HEK293T (cell line): ENCODE measurements around the gene MED12.
A peak's percentile ranks its signal among the peaks of the same experiment; 100 is the strongest.

Experiments
- CTCF ChIA-PET: fragments of 350-600 bp; formaldehyde crosslinking; extraction: SDS; loops from one replicate; lab custom pipeline; 2021; ENCODE audit warnings: antibody characterized with exemption, inconsistent platforms; lab: Yijun Ruan, JAX
- POLR2A ChIA-PET: fragments of 350-600 bp; formaldehyde crosslinking; extraction: SDS; loops from one replicate; lab custom pipeline; 2020; ENCODE audit warnings: antibody characterized with exemption, inconsistent platforms; lab: Yijun Ruan, JAX
- DNase-seq: peaks from one replicate; pipeline ENCODE4 v3.0.0; 2012; ENCODE audit warnings: mixed read lengths; ENCODE audit errors: extremely low spot score
- ARNT ChIP-seq: fragments of 450-650 bp; IDR thresholded peaks from 2 replicates; pipeline ENCODE4 v1.6.1; 2017; ENCODE audit warnings: mild to moderate bottlenecking
- BHLHE40 ChIP-seq: fragments of 450-650 bp; IDR thresholded peaks from 2 replicates; pipeline ENCODE4 v1.6.1; 2016; ENCODE audit warnings: mild to moderate bottlenecking, moderate library complexity, borderline replicate concordance
- CTBP1 ChIP-seq: fragments of 450-650 bp; IDR thresholded peaks from 2 replicates; pipeline ENCODE4 v1.6.1; 2016; ENCODE audit warnings: borderline replicate concordance
- ELF4 ChIP-seq: fragments of 450-650 bp; IDR thresholded peaks from 2 replicates; pipeline ENCODE4 v1.6.1; 2017; ENCODE audit warnings: antibody characterized with exemption
- FOXA1 ChIP-seq: fragments of 450-650 bp; IDR thresholded peaks from 2 replicates; pipeline ENCODE4 v1.6.1; 2016; ENCODE audit warnings: mild to moderate bottlenecking
- FOXK2 ChIP-seq: fragments of 450-650 bp; IDR thresholded peaks from 2 replicates; pipeline ENCODE4 v1.6.1; 2016; ENCODE audit warnings: mild to moderate bottlenecking
- FOXM1 ChIP-seq: fragments of 450-650 bp; IDR thresholded peaks from 2 replicates; pipeline ENCODE4 v1.6.1; 2017; ENCODE audit warnings: mild to moderate bottlenecking, borderline replicate concordance
- HDGF ChIP-seq: fragments of 450-650 bp; IDR thresholded peaks from 2 replicates; pipeline ENCODE4 v1.6.1; 2017; ENCODE audit warnings: antibody characterized with exemption, borderline replicate concordance
- L3MBTL2 ChIP-seq: fragments of 450-650 bp; conservative IDR thresholded peaks from 2 replicates; pipeline ENCODE4 v1.6.1; 2016; ENCODE audit warnings: mild to moderate bottlenecking
- LEF1 ChIP-seq: fragments of 450-650 bp; IDR thresholded peaks from 2 replicates; pipeline ENCODE4 v1.6.1; 2017; ENCODE audit warnings: mild to moderate bottlenecking, borderline replicate concordance
- NFRKB ChIP-seq: fragments of 450-650 bp; IDR thresholded peaks from 2 replicates; pipeline ENCODE4 v1.6.1; 2016; ENCODE audit warnings: mild to moderate bottlenecking, moderate library complexity
- SP1 ChIP-seq: fragments of 450-650 bp; IDR thresholded peaks from 2 replicates; pipeline ENCODE4 v1.6.1; 2017
- SUZ12 ChIP-seq: fragments of 450-650 bp; IDR thresholded peaks from 2 replicates; pipeline ENCODE4 v1.6.1; 2016; ENCODE audit warnings: mild to moderate bottlenecking
- TARDBP ChIP-seq: fragments of 450-650 bp; IDR thresholded peaks from 2 replicates; pipeline ENCODE4 v1.6.1; 2016
- ZNF384 ChIP-seq: fragments of 450-650 bp; IDR thresholded peaks from 2 replicates; pipeline ENCODE4 v1.6.1; 2016
- TF ChIP-seq, protein P1 (sequence below): fragments of 450-650 bp; IDR thresholded peaks from 2 replicates; pipeline ENCODE4 v1.6.1; 2016

Gene MED12

DNA sequence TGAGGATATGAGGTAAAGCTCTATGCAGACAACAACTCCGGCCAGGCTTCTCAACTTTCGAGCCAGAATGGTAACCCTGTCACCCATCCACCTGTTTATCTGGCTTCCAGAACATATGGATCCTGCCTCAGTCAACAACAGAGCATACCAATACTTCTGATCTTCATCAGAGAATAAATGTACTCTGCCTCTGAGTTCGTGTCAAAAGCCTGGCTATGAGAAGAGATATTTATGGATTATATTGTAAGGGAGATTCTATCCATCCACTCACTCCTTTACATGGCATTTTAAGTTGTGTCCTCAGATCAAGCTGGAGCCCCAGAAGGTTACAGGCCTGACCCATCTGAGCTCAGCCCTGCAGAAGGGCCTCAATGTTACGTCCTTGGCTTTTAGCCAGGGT lies 32.5 kb upstream of the MED12 start:
- TF ChIP-seq TARDBP (no peak), SP1 (no peak), FOXK2 (no peak), ARNT (no peak), LEF1 (no peak), ELF4 (no peak), L3MBTL2 (no peak), FOXA1 (no peak), NFRKB (no peak), ZNF384 (no peak), SUZ12 (no peak)
- TF ChIP-seq, protein P1, sequence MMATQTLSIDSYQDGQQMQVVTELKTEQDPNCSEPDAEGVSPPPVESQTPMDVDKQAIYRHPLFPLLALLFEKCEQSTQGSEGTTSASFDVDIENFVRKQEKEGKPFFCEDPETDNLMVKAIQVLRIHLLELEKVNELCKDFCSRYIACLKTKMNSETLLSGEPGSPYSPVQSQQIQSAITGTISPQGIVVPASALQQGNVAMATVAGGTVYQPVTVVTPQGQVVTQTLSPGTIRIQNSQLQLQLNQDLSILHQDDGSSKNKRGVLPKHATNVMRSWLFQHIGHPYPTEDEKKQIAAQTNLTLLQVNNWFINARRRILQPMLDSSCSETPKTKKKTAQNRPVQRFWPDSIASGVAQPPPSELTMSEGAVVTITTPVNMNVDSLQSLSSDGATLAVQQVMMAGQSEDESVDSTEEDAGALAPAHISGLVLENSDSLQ, result no peak
- POLR2A ChIA-PET, result interaction anchor here (0.7 to 1.6 kb wide), 4 partner anchors 18 to 96 kb away, joined by 3 to 7 read pairs (median 4); partner anchors contain the start of gene MED12
- CTCF ChIA-PET, result no interaction called here
- no peak for DNase-seq

DNA sequence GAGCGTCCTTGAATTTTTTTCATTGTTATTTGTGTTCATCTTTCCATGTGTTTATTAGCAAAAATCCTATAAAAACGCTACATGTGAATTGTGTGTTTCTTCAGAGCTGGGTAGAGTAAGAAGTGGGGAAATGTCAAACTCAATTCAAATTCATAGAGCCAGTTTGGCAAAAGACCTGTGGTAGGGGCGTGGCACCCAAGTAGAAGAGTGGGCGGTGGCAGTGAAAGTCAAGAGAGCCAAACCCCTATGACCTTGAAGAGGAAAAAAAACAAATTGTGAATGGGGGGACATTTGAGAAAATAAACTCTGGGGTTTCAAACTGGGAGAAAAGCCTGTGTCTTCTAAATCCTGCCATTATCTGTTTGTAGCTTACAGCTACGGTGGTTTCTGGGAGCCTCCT lies 27.1 kb upstream of the MED12 start:
- no peak for DNase-seq
- ChIA-PET CTCF (no interaction called here), POLR2A (no interaction called here)
- TF ChIP-seq L3MBTL2, result no peak

DNA sequence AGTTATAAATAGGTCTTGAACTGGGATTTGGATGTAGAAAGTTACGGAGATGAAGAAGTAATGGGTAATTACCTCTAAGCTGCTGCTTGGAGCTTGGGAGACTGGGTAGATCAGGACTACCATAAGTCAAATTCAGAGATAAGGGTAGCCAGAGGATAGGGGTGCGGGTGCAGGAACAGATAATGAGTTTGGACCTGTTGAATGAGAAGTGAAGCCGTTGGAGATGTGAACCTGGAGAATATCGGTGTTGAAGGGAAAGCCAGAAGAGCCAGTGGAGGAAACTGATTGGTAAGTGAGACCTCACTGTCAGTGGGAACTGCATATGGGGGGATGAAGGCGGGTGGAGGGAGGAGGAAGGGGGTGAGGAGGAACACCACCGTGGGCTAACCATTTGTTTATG lies 23.4 kb upstream of the MED12 start:
- TF ChIP-seq BHLHE40, result no peak
- TF ChIP-seq SP1, result no peak
- no peak for TF ChIP-seq FOXM1
- TF ChIP-seq FOXK2, result no peak
- DNase-seq, result no peak
- ChIA-PET POLR2A (no interaction called here), CTCF (no interaction called here)

DNA sequence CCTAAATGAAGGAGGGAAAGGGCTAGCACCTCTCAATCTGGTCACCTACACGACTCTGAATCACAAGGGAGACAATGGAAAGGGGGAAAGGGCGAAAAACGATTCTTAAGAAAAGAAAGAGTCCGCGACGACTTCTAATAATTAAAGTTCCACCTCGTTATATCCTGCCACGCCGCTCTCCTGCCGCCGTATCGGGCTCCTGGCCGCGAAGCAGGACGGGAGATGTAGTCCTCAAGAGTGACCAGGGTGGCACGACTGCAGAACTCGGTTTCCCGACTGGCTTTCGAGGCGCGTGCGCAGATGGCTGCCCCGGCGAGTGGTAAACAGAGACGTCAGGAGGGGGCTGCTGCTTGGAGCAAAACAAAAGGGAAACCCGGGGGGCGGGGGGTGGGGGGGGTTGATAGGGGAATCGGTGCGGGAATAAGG lies 22.8 kb upstream of the MED12 start, which contains the start of gene FOXO4:
FOXO4 (plus strand) TSS at position 297 of the 426 bp plus-strand sequence. CDS start 678 bp downstream, outside the sequence.
- peak; percentile 97 for TF ChIP-seq L3MBTL2
- TF ChIP-seq NFRKB, result no peak
- 0 out of 2 replicates have a peak, but pooled peaks have one; percentile 37 for TF ChIP-seq SUZ12
- peak; percentile 98 for DNase-seq
- POLR2A ChIA-PET, result no interaction called here
- CTCF ChIA-PET, result no interaction called here

DNA sequence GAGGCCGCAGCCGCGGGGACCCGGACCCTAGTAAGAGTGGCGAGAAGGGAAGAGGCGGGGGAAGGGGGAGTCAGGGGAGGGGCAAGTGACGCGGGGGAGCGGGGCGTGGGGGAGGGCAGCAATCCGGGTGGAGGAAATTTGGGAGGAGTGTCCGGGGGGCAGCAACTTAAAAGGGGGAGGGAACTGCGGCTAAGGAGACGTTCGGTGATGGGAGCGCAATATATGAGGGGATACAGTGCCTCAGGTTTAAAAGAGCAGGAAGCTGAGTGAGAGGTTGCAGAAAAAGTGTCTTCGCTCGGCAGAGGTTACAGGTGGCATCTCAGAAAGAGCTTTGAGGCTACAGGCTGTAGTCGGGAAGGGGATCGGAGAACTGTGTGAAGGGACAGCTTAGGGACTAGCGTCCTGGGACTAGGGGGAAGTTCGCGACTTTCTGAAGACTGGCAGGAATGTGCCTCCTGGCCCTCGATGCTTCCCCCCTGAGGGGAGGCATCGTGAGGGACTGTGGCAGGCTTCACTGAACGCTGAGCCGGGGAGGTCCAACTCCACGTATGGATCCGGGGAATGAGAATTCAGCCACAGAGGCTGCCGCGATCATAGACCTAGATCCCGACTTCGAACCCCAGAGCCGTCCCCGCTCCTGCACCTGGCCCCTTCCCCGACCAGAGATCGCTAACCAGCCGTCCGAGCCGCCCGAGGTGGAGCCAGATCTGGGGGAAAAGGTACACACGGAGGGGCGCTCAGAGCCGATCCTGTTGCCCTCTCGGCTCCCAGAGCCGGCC lies 22.2 kb upstream of the MED12 start:
- POLR2A ChIA-PET, result interaction anchor here (0.5 kb wide), 1 partner anchor 110 kb away, joined by 3 read pairs; no protein-coding TSS in a partner anchor
- TF ChIP-seq SUZ12 (no peak), L3MBTL2 (peak; percentile 39)
- TF ChIP-seq, protein P1, result no peak
- DNase-seq, result no peak
- CTCF ChIA-PET, result no interaction called here

DNA sequence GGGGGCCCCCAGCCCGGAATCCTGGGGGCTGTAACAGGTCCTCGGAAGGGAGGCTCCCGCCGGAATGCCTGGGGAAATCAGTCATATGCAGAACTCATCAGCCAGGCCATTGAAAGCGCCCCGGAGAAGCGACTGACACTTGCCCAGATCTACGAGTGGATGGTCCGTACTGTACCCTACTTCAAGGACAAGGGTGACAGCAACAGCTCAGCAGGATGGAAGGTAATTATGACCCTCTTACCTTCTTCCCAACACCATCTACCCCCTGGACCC lies 21.7 kb upstream of the MED12 start:
- ChIA-PET POLR2A (no interaction called here), CTCF (no interaction called here)
- no peak for TF ChIP-seq TARDBP
- no peak for TF ChIP-seq BHLHE40
- no peak for TF ChIP-seq L3MBTL2
- TF ChIP-seq SUZ12, result no peak
- no peak for TF ChIP-seq ELF4
- TF ChIP-seq HDGF, result no peak
- TF ChIP-seq ARNT, result no peak
- TF ChIP-seq NFRKB, result no peak
- no peak for TF ChIP-seq FOXA1
- TF ChIP-seq ZNF384, result no peak
- no peak for TF ChIP-seq LEF1
- no peak for DNase-seq

DNA sequence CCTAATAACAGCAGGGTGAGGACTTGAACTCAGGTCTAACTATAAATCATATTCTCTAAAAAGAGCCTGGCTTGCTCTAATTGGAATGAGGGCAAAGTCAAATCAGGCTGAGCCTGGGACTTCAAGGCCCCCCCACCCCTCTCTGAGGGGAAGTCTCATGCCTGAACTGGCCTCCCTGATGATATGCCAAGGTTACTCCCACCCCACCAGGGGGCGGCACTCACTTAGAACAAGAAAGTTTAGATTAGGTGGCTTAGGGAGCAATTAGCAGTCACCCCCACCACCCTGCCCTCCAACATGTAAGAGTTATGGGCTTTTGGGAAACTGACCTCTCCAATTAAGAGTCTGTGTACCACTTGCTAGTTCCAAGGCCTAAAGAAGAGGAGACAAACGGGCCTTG lies 20.1 kb upstream of the MED12 start:
- no peak for TF ChIP-seq SUZ12
- TF ChIP-seq BHLHE40, result no peak
- no peak for TF ChIP-seq TARDBP
- no peak for TF ChIP-seq ARNT
- ChIA-PET CTCF (no interaction called here), POLR2A (no interaction called here)
- DNase-seq, result peak; percentile 55

DNA sequence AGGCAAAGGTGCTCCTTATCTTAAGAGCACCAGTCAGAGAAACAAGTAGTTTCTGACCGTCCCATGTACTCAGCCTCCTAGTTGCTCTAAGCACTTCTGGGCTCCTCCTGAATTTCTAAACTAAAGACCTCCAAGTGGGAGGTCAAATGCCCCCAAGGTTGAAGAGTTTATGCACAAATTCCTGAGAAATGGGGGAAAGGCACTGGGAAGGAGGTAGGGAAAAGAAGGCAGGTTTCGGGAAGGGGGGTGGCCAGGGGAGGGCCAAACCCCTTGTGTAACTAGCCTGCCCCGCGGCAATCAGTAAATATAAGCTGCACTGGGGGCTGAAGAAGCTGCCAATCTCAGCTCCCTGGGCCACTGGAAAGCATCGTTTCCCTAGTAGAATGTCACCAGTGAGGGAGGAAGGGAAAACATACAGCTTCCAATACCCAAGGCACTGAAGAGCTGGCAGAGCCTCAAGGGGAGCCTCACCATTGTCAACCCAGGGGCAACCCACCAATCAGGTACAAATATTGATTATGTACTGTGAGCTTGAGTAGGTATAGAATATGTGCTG lies 19.4 kb upstream of the MED12 start:
- ChIA-PET CTCF (interaction anchor here (1.2 kb wide), 2 partner anchors 19 to 30 kb away, joined by 3 read pairs; partner anchors contain the start of gene MED12), POLR2A (interaction anchor here (4.0 kb wide), 1 partner anchor 19 kb away, joined by 24 read pairs; the partner anchor contains the start of gene MED12)
- TF ChIP-seq L3MBTL2, result no peak
- TF ChIP-seq ZNF384, result no peak
- TF ChIP-seq ELF4, result no peak
- TF ChIP-seq CTBP1, result no peak
- no peak for TF ChIP-seq ARNT
- TF ChIP-seq FOXK2, result no peak
- TF ChIP-seq LEF1, result no peak
- TF ChIP-seq SUZ12, result no peak
- no peak for TF ChIP-seq HDGF
- no peak for TF ChIP-seq TARDBP
- TF ChIP-seq SP1, result no peak
- TF ChIP-seq FOXM1, result no peak
- TF ChIP-seq BHLHE40, result no peak
- no peak for DNase-seq
